NB4 (cell line): ENCODE data around the gene IL34.

ENCODE experiments used
- CTCF ChIP-seq: IDR thresholded peaks from one replicate; pipeline ENCODE4 v1.5.1; 2012; ENCODE audit warnings: low read depth, low read length
- MYC ChIP-seq: IDR thresholded peaks from 2 replicates; pipeline ENCODE4 v1.6.1; 2011; ENCODE audit warnings: low read depth, low read length

GRCh38 chr16:70708366-70709246 is 62.2 kb downstream of the IL34 start:
- no peak for TF ChIP-seq CTCF
- TF ChIP-seq MYC = no peak
